Activated CD8-positive, alpha-beta memory T cell treated with anti-CD3 and anti-CD28 coated beads for 24 hours (primary cell): Measurements from ENCODE around the gene SAPCD1.
A peak's percentile ranks its signal among the peaks of the same experiment; 100 is the strongest.

Experiments
- DNase-seq: peaks from one replicate; pipeline ENCODE4 v3.0.0-alpha.2; 2020

The SAPCD1 gene

DNA sequence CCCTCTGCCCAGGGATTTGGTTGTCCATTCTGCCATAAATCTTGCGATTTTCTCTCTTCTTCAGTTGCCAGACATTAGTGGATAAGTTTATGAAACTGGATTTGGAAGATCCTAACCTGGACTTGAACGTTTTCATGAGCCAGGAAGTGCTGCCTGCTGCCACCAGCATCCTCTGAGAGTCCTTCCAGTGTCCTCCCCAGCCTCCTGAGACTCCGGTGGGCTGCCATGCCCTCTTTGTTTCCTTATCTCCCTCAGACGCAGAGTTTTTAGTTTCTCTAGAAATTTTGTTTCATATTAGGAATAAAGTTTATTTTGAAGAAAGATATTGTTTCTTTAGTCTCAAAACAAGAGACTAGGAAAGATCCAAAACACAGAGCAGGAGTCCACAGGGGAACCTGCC is at the start of gene SAPCD1:
Gene SAPCD1 (plus strand): TSS at position 301 of the 400 bp plus-strand sequence. CDS start 399 bp downstream, outside the sequence.
- no peak for DNase-seq

DNA sequence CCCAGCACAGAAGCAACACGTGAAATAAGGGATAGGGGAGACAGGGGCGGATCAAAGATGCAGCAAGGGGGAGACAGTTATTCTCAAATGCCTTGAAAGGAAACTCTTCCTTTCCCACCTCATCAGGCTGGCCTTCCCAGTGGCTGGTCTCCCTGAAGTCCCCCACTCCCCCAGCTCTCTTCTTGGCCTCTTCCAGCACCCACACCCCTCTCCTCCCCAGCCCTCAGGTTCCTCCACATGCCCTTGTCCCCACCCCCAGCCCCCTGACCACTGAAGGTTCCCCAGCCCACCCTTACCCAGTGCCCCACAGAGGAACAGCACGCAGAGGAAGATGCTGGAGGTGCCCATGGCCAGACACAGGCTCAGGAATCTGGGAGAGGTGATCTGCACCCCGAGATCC is 49.0 kb upstream of the SAPCD1 start:
- no peak for DNase-seq

DNA sequence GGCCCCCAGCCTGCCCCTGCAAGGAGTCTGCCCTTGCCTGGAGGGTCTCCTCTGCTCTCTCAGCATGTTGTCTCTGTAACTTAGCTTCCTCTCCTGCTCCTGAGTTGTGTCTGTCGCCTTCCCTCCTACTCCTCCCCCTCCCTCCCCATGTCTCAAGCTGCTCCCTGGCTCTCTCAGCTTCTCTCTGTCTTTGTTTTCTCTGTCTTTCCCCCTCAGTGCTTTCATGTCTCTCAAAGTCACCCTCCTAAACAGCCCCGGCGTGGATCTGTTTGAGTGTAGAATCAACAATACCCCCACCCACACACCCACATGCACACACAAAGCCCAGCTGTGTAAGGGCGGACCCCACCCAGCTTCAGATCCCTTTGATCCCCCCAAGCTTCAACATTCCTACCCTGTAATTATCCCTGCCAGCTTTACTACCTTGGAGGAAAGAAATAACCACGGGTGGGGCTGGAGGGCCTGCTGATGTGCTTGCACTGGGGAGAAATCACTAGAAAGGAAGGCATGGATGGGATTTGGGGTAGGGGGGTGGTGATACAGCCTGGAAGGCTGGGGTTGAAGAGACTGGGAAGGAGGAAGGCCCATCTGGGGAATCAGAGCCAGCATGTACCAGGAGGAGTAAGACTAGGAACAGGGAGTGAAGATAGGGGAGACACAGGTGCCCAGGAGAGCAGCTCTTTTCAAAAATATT is 48.3 kb upstream of the SAPCD1 start:
- DNase-seq, result no peak

DNA sequence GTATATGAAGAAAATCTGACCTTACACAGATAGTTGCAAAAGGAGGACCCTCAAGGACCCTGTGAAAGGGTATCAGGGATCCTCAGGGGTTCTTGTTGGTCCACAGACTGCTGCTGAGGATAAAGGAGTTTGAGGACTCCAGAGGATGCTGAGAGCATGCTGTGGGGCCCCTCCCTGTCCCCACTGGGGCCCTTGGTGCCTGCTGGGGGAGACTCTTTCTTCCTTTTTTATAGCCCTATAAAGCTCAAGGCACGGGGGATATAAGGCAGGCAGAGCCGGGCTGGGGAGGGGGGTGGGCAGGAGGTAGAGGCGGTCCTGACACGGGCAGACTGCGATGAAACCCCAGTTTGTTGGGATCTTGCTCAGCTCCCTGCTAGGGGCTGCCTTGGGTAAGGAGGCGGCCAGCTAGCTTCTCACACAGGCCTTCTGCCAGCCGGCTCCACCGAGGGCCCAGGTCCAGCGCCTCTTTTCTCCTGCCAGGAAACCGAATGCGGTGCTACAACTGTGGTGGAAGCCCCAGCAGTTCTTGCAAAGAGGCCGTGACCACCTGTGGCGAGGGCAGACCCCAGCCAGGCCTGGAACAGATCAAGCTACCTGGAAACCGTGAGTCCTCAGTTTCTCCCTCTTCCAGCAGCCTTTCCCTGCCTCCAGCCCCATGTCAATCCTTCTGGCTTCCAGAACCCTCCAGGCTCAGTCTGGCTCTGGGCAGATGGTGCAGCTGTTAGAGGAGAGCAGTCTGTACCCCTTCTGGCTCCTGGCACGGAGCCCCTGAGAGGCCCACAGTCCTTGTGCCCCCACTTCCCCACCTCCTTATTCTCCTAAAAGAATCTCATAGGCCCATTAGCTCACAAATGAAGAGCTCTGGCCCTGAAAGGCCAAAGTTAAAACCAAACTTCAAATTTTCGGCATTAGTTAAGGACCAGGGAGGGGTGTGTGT is 47.2 kb upstream of the SAPCD1 start, which contains the start of gene LY6G6D:
Gene LY6G6D (plus strand): TSS at position 327 of the 937 bp plus-strand sequence. CDS start 8 bp downstream, at position 335.
- no peak for DNase-seq

DNA sequence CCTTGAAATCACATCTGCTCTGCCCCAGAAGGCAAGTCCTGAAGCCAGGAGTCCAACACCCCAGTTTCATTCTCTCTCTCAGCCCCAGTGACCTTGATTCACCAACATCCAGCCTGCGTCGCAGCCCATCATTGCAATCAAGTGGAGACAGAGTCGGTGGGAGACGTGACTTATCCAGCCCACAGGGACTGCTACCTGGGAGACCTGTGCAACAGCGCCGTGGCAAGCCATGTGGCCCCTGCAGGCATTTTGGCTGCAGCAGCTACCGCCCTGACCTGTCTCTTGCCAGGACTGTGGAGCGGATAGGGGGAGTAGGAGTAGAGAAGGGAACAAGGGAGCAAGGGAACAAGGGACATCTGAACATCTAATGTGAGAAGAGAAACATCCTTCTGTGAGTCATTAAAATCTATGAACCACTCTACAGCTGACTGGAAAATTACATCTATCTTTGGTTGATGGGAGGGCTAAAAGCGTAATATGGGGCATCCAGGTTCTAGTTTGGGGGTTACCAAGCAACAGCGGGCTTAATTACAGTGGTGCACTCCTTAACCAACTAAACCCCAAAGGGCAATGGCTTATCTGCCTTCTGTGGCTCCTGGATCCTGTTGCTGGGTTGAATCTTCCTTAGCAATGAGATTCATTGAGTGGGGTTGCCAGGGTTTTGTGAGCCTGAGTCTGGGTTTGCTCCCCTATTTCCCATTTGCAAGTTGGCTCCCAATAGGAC is 44.8 kb upstream of the SAPCD1 start:
- DNase-seq, result no peak

DNA sequence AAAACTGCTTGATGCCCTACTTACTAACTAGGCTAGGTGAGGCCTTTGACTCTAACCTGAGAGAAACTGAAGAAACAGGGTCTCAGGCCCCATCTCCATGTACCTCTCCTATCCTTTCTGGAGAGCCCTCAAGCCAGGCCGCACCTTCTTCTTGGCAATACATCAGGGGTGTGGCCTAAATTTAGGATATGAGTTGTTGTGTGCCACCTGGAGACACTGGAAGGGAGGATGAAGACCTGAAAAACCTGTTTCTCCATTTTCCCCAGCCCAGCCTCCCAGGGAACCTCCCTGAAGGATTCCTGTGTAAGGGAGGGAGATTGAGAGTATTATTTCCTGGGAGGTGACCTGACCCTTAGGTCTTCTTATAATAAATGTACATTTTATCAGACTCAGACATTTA is 44.2 kb upstream of the SAPCD1 start:
- DNase-seq, result no peak

DNA sequence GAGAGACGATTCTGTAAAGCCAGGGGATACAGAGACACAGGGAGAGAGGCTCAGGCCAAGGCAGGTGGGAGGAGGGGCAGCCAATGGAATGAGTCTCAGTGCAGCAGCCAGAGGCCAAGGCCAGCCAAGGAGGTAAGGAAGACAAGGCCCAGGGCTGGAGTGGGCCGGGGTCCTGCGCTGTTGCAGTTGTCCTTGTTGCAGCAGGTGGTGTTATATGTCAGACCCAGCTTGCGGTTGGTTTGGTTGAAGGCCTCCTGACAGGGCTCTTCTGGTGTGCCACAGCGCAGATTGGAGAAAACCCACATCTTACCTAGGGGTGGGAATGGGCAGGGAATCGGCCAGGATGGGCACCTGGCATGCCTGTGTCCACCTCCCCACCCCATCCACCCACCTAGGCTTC is 43.5 kb upstream of the SAPCD1 start:
- DNase-seq, result no peak

DNA sequence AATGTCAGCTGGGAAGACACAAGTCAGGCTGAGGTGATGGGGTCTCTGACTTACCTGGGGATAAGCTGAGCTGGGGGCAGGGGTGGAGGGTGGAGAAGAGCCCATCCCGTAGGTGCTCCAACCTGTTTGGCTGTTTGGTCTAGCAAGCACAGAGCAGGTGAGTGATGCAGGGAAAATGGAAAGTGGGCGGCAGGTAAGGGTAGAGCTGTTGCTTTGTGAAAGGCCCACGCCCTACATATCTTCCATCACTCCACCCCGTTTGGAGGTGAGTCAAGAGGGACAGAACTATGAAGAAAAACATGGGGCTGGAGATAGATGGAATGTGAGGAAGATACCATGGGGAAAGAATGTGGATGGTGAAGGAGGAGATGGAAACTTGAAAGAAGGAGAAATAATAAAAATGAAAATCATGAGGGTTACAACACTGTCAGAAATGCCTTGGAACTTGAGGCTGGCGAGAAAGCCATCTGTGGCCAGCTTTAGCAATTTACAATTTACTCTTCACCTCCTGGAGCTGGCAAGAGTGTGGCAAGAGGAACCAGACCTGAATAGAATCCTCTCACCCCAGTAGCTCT is 42.2 kb upstream of the SAPCD1 start:
- DNase-seq, result no peak

DNA sequence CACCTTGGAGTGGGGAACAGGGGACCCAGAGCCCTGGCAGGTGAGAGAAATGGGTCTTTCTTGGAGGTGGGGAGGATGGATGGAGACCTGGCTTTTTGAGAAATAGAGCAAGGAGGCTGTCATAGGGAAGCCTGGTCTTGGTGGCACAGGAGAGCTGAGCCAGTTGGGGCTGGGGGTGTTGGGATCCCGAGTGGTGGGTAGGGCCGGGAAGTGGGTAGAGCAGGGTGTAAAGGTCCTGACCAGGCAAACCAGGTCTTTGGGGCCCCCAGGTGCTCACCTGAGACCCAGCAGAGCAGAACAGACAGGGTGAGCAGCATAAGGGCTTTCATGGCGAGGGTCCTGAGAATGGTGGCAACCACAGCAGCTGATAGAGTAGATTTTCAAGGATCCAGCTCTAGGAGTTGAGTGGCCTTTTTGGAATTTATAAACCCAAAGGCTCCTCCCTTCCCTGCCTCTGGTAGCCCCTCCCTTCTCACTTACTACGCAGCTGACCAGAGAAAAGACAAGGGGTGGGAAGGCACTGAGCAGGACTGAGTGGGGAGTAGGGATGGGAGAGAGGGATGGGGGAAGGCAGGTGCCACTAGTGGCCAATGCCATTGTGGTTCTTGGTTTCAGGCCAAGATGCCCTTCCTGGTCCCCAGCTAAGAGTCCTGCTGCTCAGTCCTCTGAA is 41.0 kb upstream of the SAPCD1 start, which contains the start of gene LY6G6C:
Gene LY6G6C (minus strand): TSS at position 396 of the 670 bp plus-strand sequence. CDS start 67 bp downstream, at position 329.
- no peak for DNase-seq

DNA sequence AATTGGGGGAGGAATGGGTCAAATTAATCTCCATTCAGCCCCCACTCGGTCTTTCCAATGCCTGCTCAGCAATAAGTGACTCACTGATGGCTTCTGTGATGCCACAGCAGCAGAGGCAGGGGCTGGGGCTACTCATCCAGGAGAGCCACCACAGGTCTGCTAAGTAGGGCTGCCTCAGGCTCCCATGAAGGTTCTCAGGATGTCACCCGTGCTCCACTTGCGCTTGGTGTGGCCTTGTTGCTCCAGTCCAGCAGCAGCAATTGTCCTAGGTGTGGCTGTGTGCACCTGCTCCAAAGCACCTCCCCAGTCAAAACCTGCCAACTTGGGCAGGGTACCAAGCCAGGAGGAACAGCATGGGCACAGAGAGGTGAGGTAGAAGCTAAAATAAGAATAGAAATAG is 40.3 kb upstream of the SAPCD1 start:
- no peak for DNase-seq

DNA sequence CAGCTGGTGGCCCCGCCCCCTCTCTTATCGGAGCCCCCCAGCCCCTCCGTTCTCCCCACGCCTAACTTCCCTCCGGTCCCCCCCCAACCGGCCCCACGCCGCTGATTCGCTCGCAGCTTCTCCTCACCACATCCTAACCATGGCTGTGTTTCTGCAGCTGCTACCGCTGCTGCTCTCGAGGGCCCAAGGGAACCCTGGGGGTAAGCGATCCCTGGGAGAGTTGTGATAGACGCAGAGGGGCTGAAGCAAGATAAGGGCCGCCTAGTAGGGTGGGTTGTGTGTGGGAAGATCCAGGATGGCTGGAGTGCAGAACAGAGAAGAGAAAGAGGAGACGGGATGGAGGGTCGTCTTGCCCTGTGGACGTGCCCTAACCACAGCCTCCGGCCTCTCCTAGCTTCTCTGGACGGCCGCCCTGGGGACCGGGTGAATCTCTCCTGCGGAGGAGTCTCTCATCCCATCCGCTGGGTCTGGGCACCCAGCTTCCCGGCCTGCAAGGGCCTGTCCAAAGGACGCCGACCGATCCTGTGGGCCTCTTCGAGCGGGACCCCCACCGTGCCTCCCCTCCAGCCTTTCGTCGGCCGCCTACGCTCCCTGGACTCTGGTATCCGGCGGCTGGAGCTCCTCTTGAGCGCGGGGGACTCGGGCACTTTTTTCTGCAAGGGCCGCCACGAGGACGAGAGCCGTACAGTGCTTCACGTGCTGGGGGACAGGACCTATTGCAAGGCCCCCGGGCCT is 39.0 kb upstream of the SAPCD1 start, which contains the start of gene MPIG6B:
Gene MPIG6B (plus strand): TSS at position 129 of the 735 bp plus-strand sequence. CDS start 11 bp downstream, at position 140.
- no peak for DNase-seq

DNA sequence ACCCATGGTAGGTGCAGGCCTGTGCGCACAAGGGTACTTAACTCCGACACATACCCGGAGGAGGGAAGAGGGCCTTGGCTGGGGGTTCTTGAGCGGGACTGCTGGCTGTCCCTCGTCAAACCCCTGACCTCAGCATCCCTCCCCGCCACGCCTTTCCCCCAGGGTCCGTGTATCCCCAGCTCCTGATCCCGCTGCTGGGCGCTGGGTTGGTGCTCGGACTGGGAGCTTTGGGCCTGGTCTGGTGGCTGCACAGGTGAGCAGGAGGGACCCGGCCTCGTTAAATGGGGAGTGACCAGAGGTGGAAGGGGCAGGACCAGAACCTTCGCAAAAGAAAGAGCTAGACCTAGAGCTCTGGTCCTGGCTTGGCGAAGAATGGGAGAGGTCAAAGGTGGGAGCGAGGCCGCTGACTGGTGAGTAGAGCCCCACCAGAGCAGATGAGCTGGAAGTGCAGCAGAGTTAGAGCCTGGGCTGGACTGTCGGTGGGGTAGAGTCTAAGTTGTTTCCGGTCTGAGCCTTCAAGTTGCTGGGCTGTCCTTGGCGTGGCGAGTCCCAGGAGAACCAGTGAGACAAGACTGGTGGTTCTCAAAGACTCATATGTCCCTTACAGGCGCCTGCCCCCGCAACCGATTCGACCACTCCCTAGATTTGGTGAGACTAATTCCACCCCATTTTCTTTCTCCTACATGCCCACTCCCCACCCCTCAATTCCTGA is 38.3 kb upstream of the SAPCD1 start:
- DNase-seq, result no peak

DNA sequence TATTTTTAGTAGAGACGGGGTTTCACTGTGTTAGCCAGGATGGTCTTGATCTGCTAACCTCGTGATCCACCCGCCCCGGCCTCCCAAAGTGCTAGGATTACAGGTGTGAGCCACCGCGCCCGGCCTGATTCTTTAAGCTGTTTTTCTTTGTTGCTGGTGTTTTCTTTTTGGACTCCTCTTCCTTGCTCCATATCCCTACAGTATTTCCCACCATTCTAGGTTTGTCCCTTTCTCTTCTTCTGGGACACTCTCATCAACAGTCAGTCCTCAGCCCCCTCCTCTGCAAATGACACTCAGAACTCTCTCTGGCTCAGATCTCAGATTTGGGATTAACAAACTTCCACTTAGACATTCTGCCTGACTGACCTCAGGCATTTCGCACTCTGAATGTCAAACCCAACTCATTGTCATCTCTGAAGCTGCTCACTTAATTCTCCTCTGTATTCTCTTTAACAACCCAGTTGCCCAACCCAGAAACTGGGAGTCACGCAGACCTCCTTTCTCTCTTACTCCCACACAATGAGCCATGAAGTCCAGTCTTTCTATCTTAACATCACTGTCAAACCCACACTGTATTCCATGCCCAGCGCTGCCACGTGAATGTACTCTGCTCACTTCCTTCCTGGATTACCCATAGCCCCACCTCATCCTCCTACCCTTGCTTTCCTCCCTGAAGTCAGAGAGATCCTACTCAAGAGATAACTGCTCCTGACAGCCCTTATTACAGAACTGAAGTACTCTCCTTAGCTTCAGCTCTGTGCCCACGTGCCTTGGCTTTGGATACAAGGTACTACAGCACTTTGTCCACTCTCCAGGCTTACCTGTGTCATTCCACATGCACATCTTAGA is 36.7 kb upstream of the SAPCD1 start:
- no peak for DNase-seq

DNA sequence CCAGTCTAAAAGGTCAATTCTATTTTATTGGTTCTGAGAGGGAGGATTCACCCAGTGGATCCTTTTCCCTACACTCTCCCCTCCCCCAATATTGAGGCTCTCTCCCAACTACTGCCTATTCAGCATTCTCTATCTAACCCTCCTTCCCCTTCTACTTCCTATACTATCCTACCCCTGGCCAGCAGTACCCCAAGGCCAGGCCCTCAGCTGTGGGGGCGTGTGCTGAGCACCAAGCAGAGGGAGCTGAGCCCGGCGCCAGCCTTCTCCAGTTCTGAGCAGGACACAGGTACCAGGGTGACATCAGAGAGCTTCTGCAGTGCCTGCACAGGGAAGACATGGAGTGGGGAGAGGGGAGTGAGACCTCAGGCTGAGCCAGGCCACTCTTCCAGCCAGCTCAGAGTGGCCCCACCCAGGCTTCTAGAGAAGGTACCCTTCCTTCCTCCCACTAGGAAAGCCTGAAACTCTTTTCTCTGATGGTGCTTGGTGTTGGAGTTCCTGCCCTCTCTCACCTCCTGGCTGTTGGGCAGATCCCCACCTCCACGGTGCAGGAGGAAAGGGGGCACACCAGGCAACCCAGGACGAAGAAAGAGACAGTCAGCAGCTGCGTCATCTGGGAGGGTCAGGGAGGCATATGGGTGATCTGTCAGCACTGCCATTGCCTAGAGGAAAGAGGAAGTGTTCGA is 35.3 kb upstream of the SAPCD1 start:
- DNase-seq, result no peak

DNA sequence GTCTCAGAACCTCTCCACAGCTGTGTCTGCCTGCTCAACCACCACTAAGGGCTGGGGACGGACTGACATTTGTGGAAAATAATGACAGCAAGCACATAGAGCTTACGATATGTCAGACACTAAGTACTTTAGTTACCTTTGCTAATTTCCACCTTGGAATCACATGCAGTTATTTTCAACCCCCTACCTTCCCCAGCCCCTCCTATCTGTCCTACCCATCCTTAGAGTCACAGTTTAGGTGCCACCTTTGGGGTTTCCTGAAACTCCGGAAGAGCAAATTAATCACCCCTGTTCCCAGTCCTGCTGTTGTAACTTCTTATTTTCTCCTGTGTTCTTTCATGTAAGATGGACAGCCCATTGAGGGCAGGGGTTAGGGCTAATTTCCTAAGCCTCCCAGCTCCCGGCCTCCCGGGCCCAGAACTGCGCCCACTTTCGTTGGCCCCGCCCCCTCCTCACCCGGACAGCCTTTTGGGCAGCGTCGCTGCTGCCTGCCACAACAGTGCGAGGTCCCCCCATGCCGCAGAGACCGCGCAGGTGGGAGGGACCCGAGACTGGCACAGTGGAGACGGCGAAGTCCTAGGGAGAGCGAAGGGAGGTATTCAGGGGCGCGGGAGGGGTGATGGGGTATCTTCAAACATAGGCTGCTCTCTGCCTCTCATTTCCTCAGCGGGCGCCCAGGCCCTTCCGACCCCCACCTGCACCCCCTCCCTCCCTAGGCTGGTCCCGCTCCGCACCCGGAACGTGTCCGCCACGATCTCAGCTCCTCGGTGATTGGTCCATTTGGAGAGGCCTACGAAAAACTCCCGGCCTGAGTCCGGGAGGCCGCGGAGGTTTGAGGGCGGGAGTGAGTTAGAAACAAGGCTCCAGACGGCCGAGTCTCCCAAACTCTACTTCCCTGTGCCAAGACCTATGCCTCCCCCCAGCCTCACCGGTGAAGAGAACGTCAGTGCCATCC is 34.5 kb upstream of the SAPCD1 start:
- no peak for DNase-seq

DNA sequence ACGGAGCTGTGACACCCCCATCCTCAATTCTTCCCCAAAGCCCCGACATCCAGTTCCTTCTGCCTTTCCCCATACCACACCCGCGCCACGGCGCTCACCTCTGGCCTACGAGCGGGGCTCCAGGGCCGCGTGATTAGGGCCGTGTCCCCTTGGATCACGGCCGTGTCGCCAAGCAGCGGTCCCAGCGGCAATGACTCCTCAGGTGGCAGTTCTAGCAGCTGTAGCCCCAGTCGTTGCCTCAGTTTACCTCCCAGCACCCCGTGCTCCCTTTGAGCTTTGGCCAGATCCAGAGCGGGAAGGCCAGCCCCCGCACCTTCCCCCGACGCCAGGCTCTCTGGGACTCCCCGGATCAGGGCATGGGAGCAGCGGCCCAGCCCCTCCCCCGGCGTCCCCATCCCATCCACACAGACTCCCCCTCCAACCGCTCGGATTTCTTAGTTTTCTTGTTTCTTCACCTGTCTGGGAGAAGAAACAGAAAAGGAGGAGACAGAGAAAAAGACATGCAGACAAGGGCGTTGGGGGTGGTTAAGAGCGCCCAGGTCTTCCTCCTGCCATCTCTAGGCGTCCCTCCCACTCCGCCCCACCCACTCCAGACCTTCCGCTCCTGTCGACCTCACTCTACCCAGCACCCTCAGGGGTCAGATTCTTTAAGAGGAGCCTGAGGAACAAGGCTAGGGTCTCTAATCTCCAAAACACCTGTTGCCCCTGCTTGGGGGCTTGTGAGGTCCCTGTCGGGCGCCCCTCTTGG is 33.5 kb upstream of the SAPCD1 start, which contains the start of gene DDAH2:
Gene DDAH2 (minus strand): TSS at position 533 of the 748 bp plus-strand sequence. CDS start 138 bp downstream, at position 395.
- no peak for DNase-seq

DNA sequence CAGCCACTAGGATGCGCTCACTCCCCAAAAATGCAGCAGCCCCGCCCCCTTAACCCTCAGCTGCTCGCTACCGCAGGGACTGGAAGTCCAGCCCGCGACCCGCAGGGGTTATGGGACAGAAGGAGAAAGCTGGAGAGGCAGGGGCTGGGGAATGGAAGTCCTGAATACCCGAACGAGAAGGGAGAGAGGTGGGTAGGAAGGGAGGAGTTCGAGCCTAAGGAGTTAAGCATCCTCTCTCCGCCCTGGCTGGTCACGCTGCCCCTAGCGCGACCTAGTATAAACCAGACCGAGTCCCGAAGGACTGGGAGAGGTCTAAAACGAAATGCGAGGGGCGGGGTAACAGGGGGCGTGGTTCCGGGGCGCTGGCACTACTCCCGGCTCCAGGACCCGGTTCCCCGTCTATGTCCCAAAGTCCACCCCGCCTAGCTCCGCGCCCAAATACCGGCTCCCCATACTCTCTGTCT is 32.9 kb upstream of the SAPCD1 start:
- peak; percentile 91 for DNase-seq
